ENCODE results near the gene AK1. TPM values are rescaled to one million over a fixed set of nuclear protein-coding genes. Genes with fewer than 3 reads are reported as not detected.

AK1 gene
- total and polyA plus RNA-seq, 2 of the 13 experiments (the other 11 are each of a cell fraction or from before 2014, with no cell fraction given) = 19.1 to 32.8 TPM

GRCh38 chr9:127915801-127916719 lies 38.6 kb upstream of the AK1 start (continued):
- TF ChIP-seq CEBPZ (IDR thresholded peaks at IDR 0.05; ENCODE audit: low read length) (no peak), ZNF556 (CRISPR knock-in tag; IDR thresholded peaks at IDR 0.05; ENCODE audit: borderline replicate concordance) (no peak), ZMYM2 (CRISPR knock-in tag; IDR thresholded peaks at IDR 0.05) (no peak), MNT (IDR thresholded peaks at IDR 0.05) (0 out of 2 replicates have a peak, but pooled peaks have one; percentile 14), ZNF83 (CRISPR knock-in tag; IDR thresholded peaks at IDR 0.05; ENCODE audit: borderline replicate concordance) (no peak), ZNF205 (CRISPR knock-in tag; IDR thresholded peaks at IDR 0.05) (no peak), TCF12 (IDR thresholded peaks at IDR 0.05) (no peak), TCF12 (CRISPR knock-in tag; IDR thresholded peaks at IDR 0.05) (no peak), ZNF136 (CRISPR knock-in tag; IDR thresholded peaks at IDR 0.05; ENCODE audit: low read depth) (no peak), ZNF747 (CRISPR knock-in tag; IDR thresholded peaks at IDR 0.05; ENCODE audit: borderline replicate concordance) (no peak), HNRNPL (IDR thresholded peaks at IDR 0.05; ENCODE audit: low read depth, low read length) (no peak)
- TF ChIP-seq, protein P1, sequence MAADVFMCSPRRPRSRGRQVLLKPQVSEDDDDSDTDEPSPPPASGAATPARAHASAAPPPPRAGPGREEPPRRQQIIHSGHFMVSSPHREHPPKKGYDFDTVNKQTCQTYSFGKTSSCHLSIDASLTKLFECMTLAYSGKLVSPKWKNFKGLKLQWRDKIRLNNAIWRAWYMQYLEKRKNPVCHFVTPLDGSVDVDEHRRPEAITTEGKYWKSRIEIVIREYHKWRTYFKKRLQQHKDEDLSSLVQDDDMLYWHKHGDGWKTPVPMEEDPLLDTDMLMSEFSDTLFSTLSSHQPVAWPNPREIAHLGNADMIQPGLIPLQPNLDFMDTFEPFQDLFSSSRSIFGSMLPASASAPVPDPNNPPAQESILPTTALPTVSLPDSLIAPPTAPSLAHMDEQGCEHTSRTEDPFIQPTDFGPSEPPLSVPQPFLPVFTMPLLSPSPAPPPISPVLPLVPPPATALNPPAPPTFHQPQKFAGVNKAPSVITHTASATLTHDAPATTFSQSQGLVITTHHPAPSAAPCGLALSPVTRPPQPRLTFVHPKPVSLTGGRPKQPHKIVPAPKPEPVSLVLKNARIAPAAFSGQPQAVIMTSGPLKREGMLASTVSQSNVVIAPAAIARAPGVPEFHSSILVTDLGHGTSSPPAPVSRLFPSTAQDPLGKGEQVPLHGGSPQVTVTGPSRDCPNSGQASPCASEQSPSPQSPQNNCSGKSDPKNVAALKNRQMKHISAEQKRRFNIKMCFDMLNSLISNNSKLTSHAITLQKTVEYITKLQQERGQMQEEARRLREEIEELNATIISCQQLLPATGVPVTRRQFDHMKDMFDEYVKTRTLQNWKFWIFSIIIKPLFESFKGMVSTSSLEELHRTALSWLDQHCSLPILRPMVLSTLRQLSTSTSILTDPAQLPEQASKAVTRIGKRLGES (CRISPR knock-in tag; IDR thresholded peaks at IDR 0.05; ENCODE audit: borderline replicate concordance) = no peak
- TF ChIP-seq, protein P2, sequence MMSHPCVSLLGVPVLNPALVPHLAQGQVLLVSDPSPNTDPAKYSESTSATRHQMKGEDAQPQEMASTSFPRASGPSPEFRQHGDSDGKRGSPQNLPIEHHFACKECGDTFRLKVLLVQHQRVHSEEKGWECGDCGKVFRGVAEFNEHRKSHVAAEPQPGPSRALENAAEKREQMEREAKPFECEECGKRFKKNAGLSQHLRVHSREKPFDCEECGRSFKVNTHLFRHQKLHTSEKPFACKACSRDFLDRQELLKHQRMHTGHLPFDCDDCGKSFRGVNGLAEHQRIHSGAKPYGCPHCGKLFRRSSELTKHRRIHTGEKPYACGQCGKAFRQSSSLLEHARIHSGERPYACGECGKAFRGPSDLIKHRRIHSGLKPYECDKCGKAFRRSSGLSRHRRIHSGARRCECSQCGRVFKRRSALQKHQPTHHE (CRISPR knock-in tag; IDR thresholded peaks at IDR 0.05; ENCODE audit: borderline replicate concordance) = 0 out of 2 replicates have a peak, but pooled peaks have one; percentile 42

Measured in HepG2 (cell line).